Activated T-cell treated with anti-CD3 and anti-CD28 coated beads, Interleukin-2, amount 50 U/mL, for 48 hours (primary cell): ENCODE measurements around the gene MEF2C.
A peak's percentile ranks its signal among the peaks of the same experiment; 100 is the strongest.

Source experiments
- DNase-seq, 2 experiments: peaks; one replicate each; pipeline ENCODE4 v3.0.0-alpha.2; 2020

The MEF2C gene

DNA sequence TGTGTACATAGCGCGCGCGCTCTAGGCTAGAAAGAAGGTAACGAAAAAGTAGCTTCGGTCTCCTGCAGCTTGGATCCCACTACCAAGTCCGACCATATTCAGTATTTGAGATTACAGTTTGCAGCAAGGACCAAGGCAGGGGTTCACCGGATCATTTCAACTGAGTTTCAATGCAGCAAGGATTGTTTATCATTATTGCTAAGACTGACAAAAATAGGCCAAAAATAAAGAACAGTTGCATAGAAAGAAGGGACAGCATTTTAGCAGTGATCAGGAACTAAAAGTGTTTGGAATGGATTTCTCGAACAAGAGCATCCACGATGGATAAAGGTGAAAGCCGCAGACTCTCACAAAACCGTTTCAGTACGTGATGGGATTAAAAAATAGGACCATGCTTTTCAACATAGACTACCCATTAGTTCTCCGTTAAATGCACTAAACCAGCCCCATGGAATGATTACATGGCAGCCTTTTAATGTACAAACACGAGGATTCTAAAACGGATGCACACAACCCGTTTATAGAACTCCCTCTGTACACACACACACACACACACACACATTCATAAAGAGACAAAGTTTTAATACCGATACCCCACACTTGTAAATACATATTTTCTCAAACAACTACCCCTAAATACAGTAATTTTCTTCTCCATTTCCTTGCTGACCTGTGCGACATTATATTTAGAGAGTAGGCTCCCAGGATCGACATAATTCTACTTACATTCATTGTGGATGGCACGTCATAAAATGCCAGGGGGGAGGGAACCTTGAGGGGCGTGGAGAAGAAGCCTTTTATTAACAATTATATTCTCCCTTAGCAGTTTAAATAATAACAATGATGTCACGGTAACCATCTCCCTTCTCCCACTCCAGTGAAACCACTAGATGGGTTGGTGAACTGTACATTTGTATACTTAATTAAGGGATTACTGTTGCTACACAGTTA, 197.1 kb downstream of the MEF2C start:
- DNase-seq, result no peak

DNA sequence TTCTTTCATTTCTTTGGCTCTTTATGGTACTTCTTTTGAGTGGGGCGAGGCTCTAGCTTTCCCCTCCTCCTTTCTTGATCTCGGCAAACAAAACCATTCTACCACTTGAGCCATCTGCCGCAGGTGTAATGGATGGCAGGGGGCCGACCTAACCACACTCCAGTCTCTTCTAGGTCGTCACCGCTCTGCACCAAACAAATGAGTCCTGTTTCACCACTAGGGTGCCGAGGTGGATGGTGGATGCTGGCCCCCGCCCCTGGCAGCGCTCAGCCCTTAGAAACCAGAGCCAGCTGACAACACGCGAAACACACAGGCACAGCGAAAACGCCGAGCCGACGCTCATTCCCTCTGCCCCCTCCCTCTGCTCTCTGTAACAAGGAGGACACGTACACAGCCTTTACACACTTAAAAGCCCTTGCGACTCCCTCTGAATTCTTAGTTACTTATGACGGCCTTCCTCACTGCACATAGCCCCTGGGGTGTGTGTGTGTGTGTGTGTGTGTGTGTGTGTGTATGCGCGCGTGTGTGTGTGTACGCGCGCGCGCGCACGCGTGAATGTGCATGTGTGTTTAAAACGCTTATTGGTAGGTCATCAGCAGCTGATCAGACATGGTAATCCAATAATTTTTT, 199.4 kb downstream of the MEF2C start:
- DNase-seq, result no peak

DNA sequence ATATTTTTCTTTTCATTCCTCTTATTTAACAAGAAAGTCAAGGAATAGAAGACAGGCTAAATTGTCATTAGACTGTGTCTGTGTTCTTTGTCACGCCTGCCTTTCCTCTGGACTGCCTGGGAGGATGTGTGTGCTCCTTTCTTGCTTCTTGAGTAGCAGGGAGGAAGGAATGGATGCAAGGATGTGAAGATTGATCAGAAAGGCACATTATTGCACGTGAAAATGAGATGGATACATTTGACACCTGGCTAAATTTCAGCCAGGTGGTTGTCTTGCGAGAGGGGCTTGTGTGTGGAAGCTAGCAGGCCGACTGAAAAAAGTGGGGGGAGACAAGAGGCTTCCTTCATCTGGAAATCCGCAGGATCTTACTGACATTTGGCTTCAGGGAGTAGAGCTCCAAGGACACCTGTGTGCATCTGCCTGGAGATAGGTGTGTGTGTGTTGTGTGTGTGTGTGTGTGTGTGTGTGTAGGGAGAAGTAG, 200.1 kb downstream of the MEF2C start:
- no peak for DNase-seq

DNA sequence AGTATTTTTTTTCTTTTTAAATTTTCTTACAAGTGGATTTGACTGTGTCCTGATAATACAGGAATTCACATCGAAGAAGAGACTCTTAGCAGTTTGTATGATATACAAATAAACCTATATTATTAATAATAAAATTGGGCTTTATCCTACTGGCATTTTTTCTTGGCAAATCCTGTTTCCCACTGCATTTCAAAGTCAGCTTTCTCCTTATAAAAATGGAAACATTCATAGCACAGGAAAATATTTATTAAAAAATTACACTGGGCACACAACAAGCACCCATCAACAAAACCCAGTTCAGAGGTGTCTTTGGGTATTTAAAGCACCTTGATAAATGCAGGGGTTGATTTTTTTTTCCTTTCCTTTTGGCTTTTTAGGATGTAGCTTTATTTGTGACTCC, 200.9 kb downstream of the MEF2C start:
- DNase-seq, result no peak

DNA sequence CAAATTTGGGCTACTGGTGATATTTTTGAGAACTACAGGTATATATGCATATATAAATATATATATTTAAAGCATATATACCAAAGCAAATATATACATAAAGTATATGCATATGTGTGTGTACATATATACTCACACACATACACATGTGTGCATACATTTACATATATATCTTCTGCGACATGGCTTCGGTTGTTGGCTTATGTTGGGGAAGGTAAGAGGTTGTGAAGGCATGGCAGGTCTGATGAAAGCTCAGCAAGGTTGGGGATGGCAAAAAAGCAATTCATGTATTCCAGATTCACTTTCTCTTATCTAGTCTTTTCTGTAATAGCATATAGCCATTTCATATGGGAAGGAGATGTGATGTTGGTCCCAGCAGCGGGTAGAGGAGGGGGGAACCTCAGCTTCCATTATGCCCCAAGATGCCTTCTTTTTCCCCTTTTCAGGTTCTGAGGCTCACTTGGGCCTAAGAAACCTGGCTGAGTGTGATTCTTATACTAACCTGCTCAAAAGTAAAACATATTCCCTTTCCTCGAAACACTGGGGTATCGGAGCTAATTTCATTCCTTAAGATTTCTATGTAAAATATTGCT, 201.7 kb downstream of the MEF2C start:
- DNase-seq, result no peak

DNA sequence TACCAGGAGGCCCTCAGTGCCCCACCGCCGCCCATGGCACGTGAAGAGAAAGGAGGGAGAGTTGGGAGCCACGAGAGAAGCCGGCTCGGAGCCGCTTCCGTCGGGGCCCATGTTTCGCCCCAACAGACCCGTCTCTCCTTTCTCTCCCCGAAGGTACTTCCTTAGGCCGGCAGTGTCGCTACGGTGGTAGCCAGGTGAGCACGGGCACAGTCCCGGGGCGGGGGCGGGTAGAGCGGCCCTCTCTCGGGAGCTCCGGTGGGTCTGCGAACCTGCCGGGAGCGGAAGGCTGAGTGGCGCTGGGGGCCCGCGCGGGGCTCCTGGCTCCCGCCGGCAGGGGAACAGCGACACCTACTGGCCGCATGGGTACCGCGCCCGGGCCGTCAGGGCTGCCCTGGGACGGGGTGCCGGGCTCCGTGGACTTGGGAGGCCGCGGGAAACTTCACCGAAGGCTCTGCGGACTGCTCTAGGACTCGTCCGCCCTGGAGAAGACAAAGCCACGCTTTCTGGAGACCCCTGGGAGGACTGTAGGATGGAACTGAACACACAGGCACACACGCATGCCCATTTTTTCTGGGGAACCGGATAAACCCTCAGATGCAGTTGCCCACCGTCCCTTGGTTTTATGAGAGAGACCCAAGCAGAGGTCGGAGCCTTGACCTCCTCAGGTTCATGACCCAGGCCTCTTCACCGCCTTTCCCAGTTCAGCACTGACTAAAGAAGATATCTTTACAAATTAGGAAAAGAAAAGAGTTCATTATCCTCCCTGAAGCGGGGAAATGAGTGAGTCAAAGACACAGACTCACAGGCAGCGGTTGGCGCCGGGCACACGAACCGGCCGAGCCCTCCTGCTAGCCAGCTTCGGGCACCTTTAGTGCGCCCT, 202.5 kb downstream of the MEF2C start:
- peak; percentile 87 to 90 for DNase-seq

DNA sequence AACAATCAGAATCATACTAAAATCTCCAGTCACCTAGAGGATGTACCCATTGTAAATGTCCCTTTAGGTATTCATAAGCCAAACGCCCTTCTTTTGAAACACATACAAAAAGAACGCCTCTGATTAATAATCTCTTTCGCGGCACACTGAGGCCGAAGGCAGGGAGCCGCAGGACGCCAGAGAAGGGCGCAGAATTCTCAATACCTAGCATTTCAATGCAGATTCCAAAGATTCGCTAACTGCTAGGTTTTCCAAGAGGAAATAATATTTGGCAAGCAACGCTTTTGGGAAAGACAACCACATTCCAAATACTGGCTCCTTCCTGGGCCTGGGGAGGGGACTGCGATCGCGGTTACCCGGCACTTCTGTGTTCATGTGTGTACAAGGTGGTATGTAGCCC, 203.3 kb downstream of the MEF2C start:
- no peak for DNase-seq

DNA sequence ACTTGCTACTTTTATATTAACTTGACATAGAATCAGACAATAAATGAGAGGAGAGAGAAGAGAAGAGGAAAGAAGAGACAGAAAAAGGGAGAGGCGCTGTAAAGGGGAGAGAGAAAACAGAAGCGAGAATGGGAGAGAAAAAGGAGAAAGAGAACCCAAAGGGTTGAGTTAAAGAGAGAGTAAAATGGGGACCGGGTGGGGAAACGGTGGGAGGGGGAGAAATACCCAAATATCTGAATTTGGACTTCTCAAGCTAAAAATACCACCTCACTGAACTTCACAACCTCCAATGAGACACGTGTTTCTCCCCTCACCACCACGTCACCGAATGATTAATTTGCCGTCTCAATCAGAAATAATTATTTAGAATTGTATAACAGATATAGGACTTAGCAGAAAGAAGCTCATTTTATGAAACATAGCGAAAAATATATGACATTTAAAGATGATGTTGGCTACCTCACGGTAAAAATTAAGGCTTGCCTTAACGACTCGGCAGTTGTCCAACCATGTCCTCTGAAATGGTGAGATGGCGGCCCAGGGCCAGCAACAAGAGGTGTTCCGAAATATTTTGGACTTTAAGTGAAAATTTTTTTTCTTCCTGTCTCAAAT, 204.1 kb downstream of the MEF2C start:
- DNase-seq, result no peak

DNA sequence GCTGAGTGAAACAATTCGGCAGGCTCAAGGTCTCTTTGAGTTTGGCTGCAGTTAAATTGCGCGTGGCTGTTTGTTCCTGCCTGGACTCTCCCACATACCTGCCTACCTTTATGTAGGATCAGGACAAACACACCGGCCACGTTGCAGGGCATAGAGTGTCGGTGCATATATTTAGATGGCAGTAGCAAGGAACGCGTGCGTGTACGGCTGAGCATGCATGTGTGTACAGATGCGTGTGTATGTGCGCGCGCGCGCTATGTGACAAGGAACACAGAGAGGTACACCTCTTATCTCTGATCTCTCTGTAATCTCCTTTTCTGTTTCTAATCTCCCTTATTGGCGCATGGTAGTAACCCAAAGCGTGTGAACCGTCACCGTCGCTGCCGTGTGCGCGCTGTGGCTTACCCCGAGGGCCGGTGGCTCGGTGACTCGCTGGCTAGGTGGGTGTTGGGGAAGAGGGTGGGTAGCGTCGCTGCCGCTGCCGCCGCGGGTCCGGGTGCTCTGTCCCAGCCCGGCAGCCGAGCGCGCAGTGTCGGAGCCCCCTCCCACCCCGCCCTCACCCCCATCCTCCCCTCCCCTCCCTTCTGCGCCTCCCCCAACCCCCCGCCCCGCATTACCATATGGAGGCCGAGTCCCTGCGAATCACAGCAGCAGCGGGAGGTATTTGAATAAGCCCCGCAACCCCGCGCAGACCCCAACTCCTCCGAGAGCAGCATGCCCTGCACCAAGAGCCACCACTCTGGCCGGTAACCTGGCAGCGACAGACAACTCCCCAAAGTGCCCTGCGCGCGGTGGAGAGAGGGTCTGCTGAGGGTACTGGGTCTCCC, 204.8 kb downstream of the MEF2C start:
- DNase-seq, result no peak

DNA sequence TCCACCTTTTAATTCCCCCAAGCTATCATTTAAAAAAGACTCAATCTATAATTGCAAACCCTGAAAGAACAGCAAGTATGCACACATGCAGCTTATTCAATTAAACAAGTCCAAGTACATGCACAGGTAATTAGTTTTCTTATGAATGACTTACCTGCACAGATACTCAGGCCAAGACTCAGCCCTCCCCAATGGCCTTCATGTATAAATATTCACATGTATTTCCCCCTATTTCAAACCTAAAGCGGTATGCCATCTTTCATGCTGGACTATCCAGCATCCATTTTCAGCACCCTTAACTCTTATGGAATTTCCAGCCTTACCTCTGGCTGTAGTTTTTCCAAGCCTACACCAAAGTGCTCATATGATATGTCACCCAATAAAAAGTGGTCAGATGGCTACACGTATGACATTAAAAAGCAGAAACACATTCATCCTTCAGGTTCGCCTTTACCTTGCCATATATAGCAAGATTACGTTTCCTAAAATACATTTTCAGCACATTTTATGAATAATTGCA, 205.5 kb downstream of the MEF2C start:
- DNase-seq, result no peak

DNA sequence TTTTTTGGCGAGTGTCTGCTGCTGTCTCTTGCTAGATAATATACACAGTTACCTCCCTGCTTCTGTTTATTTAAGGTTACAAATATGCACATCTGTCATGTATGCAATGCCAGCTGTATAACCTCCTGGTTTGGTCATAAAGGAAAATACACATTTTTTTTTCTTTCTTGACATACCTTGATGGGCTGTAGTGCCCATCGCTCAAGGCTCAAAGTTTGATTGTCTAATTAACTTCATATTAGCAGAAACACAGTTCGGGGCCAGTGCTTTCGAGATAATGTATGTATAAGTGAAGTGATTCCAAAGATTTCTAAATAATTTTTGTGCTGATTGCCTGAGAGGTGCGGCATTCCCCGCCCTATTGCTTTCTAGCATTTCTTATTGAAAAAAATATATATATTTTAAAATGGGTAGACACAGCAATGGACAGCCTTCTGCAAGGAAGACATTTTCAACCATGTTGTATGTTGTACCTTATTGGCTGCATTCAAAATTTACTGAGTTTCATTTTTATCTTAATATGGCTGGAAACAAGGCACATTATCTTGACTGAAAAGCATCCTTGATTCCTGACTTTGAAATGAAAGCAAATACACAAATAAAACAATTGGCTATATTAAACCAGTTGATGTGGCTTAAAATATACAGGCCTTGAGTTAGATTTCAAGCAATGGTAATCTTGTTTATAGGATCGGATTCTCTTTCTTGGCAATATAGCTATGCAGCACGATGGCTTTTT, 206.2 kb downstream of the MEF2C start:
- DNase-seq, result no peak

DNA sequence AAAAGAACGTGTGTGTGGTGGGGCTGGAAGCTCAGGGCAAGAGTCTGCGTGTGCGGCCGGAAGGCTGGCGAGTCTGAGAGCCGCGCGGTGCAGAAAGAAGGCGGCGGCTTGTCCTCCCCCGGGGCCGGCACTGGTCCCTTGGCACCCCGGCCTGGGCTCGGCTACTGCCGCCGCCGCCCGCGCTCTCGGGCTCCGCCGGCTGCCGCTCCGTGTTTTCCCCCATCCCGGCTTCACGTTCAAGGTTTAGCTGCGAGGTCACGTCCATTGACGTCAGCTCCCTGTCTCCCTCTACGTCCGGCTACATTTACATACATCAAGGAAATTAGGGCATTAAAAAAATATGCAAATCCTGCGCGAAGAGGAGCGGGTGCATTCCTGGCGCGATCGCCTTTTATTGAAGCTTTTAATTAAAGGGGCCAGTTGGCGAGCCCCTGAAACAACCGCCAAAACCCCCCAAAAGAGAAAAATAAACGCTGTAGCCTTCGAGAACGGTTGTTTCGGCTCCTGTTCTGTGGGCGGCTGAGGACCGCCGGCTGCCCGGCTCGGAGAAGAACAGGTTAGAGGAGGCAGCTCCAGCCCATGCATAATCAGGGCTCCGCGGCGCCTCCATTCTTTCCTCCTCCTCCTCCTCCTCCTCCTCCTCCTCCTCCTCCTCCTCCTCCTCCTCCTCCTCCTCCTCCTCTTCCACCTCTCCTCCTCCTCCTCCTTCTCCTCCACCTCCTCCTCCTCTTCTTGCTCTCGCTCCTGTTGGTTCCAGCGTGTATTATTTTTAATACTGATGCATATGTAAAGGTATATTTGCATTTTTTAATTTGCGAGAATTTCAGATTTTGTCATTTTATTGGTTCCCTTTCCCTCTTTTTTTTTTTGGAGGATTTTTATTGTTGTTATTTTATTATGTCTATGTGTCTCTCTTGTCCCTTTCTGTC, 207.0 kb downstream of the MEF2C start:
- no peak for DNase-seq

DNA sequence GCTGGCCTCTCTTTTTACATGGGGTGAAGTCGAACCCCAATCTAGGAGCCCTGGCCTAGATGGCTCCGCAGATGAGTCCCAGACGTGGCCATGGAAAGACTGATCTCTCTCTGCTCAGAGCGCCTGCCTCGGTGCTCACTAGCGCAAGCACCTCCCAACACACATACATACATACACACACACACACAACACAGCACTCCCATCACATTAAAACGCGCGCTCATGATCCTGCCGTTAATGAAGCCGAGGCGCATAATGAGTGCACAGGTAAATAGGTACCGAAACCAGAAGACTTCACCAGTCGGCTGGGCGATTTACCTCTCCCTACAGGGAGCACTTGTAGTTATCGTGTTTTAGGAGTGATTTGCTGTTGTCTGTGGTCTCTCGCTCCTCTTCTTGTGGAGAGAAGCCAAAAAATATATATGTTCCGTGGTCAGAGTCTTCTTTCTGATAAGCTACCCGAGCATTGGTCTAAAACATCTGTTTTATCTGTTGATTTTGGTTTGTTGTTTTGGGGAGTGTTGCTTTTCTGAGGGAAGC, 207.7 kb downstream of the MEF2C start:
- no peak for DNase-seq

DNA sequence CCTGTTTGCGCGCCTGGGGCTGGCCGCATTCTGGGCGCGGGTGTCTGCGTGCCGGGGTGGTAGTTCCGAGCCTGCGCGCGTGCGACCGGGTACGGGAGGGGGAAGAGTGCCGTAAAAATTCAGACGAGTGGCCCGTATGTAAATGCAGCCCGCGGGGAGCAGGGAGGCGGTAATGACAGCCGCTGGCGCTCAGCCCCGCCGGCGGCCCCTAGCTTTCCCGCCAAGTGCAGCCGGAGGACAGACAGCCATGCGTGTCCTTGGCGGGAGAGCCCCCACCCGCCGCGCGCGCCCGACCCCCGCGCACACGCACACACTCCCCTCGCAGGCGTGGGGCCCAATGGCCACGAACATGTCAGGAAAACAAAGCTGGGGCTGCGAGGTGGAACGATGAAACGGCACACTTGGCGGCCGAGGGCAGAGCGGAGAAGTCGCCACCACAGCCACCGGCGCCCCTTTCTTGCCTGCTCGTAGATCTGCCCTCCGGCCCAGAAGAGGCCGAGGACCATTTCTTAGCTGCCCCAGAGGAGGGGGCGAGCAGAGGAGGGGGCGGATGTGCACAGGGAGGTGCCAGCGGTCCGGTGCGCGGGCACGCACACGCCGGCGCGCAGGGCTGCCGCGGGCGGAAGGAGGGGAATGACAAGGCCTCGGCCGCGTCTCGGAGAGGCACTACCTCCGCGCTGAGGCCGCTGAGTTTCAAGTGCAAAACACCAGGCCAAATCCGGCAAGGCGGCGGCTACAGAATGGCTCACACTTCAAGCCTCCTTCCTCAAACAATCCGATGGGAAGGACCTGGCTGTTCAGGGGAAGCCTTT, 208.4 kb downstream of the MEF2C start:
- DNase-seq, result peak; percentile 70

DNA sequence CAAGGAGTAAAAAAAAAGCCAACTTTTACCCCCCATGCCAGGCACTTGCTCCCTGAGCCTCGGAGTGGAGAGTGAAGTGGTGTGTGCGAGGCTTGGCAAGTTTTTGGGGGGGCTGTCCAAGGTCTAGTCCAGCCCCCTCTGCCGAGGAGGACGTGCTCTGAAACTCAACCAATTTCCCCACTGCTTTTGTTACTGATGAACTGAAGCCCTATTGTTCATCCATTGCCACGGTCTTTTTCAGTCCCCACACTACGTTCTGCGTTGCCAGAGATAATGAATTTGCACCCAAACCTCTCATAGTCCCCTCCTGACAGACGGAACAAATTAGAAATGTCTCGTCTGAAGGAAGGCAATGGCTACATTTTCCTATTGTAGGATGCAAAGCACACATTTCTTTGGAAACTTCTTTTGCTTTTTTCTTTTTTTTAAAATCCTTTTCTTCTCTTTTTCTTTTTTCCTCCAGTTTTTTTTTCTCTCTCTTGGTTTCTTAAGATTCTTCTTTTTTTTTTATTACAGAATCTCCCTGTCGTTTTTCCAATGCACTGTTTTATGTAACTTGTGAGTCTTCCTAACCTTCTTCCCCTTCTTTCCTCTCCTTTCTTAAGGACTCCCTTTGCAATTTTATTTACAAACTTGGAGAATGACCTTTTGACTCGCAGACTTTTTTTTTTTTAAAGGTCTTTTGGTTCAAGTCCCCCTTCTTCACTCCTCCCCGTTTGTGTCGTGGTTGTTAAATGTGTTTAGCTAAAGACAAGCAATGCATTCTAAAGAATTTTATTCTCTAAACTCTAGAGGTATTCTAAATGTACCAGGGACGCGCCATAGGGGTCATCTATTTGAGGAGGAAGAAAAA, 209.5 kb downstream of the MEF2C start:
- DNase-seq, result no peak

DNA sequence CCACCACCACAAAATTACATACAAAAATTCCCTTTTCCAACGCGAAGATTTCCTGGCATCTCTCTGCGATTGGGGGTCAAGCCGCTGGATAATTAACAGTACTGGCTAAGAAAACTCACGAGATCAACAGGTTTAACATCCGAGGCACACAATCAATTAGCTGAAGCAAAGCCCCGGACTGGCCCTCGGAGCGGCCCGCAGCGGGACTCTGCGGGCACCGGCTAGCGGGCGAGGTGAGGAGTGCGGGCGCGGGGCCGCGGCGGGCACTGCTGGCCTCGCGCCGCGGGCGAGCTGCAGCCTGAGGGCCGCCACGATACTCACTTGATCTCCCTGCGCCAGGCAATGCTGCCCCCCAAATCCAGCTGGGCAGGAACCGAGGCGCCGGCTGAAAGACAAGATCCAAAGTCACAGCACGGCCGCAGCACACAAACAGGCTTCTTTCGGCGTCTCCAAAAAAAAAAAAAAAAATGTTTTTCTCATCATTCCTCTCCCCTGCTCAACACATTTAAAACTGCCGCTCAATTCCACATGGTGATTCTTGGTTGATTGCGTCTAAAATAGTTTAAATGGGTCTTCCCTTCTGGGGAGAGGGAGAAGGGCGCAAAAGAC, 210.2 kb downstream of the MEF2C start:
- DNase-seq, result no peak
